ENCODE measurements around the gene CARD11. TPM values are rescaled to one million over a fixed set of nuclear protein-coding genes. Genes with fewer than 3 reads are reported as not detected.

The CARD11 gene
- total and polyA plus RNA-seq, 12 donors: 0.61 to 19.3 (median 2.7) TPM

DNA sequence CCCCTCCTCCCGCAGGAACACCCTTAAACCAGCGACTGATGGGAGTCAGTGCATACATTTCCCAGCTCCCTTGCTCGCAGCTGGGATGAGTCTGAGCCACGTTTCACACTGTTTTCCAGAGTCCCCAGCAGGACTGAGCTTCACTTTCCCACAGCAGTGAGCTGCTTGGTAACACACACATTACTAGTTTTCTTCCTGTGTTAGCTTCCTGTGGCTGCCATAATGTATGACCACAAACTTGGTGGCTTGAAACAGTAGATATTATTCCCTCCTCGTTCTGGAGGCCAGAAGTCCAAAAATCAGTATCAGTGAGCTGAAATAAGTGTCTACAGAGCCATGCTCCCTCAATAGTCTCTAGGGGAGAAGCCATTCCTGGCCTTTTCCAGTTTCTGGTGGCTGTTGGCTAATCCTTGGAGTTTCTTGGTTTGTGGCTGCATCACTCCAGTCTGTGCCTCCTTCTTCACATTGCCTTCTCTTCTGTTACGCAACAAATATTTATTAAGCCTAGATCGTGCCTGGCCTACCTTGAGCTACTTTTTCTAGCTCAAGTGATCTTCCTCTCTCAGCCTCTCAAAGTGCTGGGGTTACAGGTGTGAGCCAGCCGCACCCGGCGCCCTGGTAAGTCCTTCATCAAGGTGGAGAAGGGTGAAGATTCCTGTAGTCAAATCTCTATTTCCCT lies 26.2 kb upstream of the CARD11 start:
- Histone ChIP-seq H3K4me1 (replicated peaks in 1 of 2) (no peaks in the 10 kb centered on the region), H3K27me3 (no peaks in the 10 kb centered on the region), H3K4me3 (no peak overlapping the region), H3K36me3 (replicated peaks in 1 of 2) (no peaks in the 10 kb centered on the region), H3K27ac (no peak overlapping the region), H3K9me3 (replicated peaks in 1 of 3) (no peaks in the 10 kb centered on the region)
- DNase-seq: no peak
- TF ChIP-seq, protein P1, sequence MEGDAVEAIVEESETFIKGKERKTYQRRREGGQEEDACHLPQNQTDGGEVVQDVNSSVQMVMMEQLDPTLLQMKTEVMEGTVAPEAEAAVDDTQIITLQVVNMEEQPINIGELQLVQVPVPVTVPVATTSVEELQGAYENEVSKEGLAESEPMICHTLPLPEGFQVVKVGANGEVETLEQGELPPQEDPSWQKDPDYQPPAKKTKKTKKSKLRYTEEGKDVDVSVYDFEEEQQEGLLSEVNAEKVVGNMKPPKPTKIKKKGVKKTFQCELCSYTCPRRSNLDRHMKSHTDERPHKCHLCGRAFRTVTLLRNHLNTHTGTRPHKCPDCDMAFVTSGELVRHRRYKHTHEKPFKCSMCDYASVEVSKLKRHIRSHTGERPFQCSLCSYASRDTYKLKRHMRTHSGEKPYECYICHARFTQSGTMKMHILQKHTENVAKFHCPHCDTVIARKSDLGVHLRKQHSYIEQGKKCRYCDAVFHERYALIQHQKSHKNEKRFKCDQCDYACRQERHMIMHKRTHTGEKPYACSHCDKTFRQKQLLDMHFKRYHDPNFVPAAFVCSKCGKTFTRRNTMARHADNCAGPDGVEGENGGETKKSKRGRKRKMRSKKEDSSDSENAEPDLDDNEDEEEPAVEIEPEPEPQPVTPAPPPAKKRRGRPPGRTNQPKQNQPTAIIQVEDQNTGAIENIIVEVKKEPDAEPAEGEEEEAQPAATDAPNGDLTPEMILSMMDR (IDR thresholded peaks at IDR 0.05): no peak
- TF ChIP-seq POLR2A (IDR thresholded peaks at IDR 0.05): no peak
- WGBS, 4 donors: 77 to 79% (median 78%) methylated on average over 9 to 10 of the region's 10 CpGs
- intact Hi-C loops (cut with DNase I): no loop called here

DNA sequence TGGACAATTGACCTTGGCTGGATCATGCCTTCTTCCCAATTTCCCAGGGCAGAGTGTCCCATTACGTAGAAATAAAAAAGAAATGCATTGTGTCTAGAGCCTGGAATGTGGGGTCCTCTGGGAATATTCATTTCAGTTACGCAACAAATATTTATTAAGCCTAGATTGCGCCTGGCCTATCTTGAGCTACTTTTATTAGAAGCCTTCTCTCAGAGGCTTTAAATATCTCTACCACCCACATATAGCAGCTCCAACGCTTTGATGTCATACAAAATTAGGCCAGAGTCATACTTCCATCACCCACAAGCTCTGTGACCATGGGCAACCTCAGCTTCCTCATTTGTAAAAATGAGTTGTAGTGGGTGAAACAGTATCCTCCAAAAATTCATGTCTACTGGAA lies 24.9 kb upstream of the CARD11 start:
- WGBS, 4 donors: 56 to 72% (median 64%) methylated on average over 4 of the region's 4 CpGs
- Histone ChIP-seq H3K27me3 (no peaks in the 10 kb centered on the region), H3K9me3 (replicated peaks in 1 of 3) (no peaks in the 10 kb centered on the region), H3K4me3 (no peak overlapping the region), H3K36me3 (replicated peaks in 1 of 2) (no peaks in the 10 kb centered on the region), H3K4me1 (replicated peaks in 1 of 2) (no peaks in the 10 kb centered on the region), H3K27ac (no peak overlapping the region)
- DNase-seq: no peak
- TF ChIP-seq POLR2A (IDR thresholded peaks at IDR 0.05): no peak
- TF ChIP-seq, protein P1 (IDR thresholded peaks at IDR 0.05): no peak
- intact Hi-C loops (cut with DNase I): no loop called here

DNA sequence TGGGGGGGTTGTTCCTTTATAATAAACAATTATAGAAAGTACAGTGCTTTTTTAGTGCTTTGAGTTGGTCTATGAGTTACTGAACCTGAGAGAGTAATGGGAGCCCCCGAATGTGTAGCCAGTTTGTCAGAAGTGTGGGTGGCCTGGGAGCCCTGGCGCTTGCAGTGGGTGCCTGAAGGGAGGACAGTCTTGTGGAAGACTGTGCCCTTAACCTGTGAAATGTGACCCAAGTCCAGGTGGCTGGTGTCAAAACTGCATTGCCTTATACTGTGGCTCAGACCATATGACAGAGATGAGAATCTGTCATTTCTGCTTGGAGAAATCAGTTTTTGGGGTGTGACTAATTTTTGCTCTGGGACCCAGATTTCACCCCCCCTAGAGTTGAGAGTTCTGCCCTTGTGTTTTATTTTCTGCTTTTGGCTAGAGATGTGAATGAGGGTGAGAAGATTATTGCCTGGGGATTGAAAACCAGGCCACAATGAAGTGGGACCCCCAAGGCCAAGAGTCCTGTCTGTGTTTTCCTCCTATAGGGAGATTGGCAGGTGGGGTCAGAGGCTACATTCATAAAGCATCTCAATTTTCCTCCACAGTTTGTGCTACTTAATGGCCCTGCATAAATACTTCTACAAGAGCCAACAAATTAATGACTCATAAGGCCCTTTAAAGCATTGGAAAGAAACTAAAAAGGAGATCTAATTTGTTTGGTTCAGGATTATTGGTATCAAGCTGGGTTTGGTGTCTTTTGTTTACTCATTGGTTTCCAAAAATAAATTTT lies 24.1 kb upstream of the CARD11 start:
- H3K9me3 ChIP-seq (replicated peaks in 1 of 3): no peaks in the 10 kb centered on the region
- H3K27ac ChIP-seq: no peak overlapping the region
- no peaks in the 10 kb centered on the region for H3K4me1 ChIP-seq (replicated peaks in 1 of 2)
- no peak for DNase-seq
- intact Hi-C loops (cut with DNase I): no loop called here
- no peak for TF ChIP-seq POLR2A (IDR thresholded peaks at IDR 0.05)
- TF ChIP-seq, protein P1 (IDR thresholded peaks at IDR 0.05): no peak
- no peaks in the 10 kb centered on the region for H3K36me3 ChIP-seq (replicated peaks in 1 of 2)
- WGBS, 4 donors: 49 to 98% (median 83%) methylated on average over 2 of the region's 2 CpGs
- H3K27me3 ChIP-seq: no peaks in the 10 kb centered on the region
- no peak overlapping the region for H3K4me3 ChIP-seq

GRCh38 chr7:3067193-3067592 lies 23.5 kb upstream of the CARD11 start:
- TF ChIP-seq, protein P1 (IDR thresholded peaks at IDR 0.05): no peak
- no peak for TF ChIP-seq POLR2A (IDR thresholded peaks at IDR 0.05)
- 75 to 83% (median 78%) methylated on average over 3 of the region's 3 CpGs for WGBS, 4 donors
- Histone ChIP-seq H3K27me3 (no peaks in the 10 kb centered on the region), H3K9me3 (replicated peaks in 1 of 3) (no peaks in the 10 kb centered on the region), H3K4me3 (no peak overlapping the region), H3K27ac (no peak overlapping the region), H3K36me3 (replicated peaks in 1 of 2) (no peaks in the 10 kb centered on the region), H3K4me1 (replicated peaks in 1 of 2) (no peaks in the 10 kb centered on the region)
- intact Hi-C loops (cut with DNase I): no loop called here
- DNase-seq: no peak
